Activated naive CD8-positive, alpha-beta T cell (primary cell): Measurements from ENCODE around the gene ZNF689.

ENCODE experiments used
- H3K27ac Mint-ChIP-seq: one replicate; pipeline ENCODE4 v1.8.0; 2021; ENCODE audit warnings: mixed read lengths
- H3K27me3 Mint-ChIP-seq: one replicate; pipeline ENCODE4 v1.8.0; 2021; ENCODE audit warnings: mixed read lengths
- H3K36me3 Mint-ChIP-seq: one replicate; pipeline ENCODE4 v1.8.0; 2021; ENCODE audit warnings: mixed read lengths
- H3K4me1 Mint-ChIP-seq: one replicate; pipeline ENCODE4 v1.8.0; 2021; ENCODE audit warnings: low read depth, mixed read lengths
- H3K4me3 Mint-ChIP-seq: one replicate; pipeline ENCODE4 v1.8.0; 2021; ENCODE audit warnings: mild to moderate bottlenecking, mixed read lengths
- H3K9me3 Mint-ChIP-seq: one replicate; pipeline ENCODE4 v1.8.0; 2021; ENCODE audit warnings: low read depth, mixed read lengths

The ZNF689 gene

GRCh38 chr16:30609926-30610839 is at the start of gene ZNF689:
TSS of gene ZNF689 (minus strand) at chr16:30610389. CDS start at chr16:30610041, 348 bp downstream.
- Mint-ChIP-seq H3K4me1 (peaks cover 17% of the 10 kb centered on the region), H3K9me3 (no peaks in the 10 kb centered on the region), H3K27ac (peak within 1 kb of the TSS; percentile 99), H3K36me3 (no peaks in the 10 kb centered on the region), H3K27me3 (no peaks in the 10 kb centered on the region), H3K4me3 (peak within 1 kb of the TSS; percentile 95)

- peak overlapping the region; percentile 97 for H3K4me3 Mint-ChIP-seq
Measured at GRCh38 chr16:30658731-30659506, 48.7 kb upstream of the ZNF689 start.

GRCh38 chr16:30657866-30658730 is 47.9 kb upstream of the ZNF689 start, which contains the start of gene FBRS:
TSS of gene FBRS (plus strand) at chr16:30658431. CDS start at chr16:30659519, 1,088 bp downstream.
- Mint-ChIP-seq H3K27me3 (no peaks in the 10 kb centered on the region), H3K27ac (peak within 1 kb of the TSS; percentile 99), H3K36me3 (peaks cover 17% of the 10 kb centered on the region), H3K4me1 (peaks cover 37% of the 10 kb centered on the region), H3K9me3 (no peaks in the 10 kb centered on the region), H3K4me3 (peak within 1 kb of the TSS; percentile 97)

More at GRCh38 chr16:30658731-30659506, 48.7 kb upstream of the ZNF689 start:
- peaks cover 21% of the 10 kb centered on the region for H3K36me3 Mint-ChIP-seq
- peak overlapping the region; percentile 99 for H3K27ac Mint-ChIP-seq
- peaks cover 44% of the 10 kb centered on the region for H3K4me1 Mint-ChIP-seq
- H3K27me3 Mint-ChIP-seq = no peaks in the 10 kb centered on the region
- H3K9me3 Mint-ChIP-seq = no peaks in the 10 kb centered on the region

DNA sequence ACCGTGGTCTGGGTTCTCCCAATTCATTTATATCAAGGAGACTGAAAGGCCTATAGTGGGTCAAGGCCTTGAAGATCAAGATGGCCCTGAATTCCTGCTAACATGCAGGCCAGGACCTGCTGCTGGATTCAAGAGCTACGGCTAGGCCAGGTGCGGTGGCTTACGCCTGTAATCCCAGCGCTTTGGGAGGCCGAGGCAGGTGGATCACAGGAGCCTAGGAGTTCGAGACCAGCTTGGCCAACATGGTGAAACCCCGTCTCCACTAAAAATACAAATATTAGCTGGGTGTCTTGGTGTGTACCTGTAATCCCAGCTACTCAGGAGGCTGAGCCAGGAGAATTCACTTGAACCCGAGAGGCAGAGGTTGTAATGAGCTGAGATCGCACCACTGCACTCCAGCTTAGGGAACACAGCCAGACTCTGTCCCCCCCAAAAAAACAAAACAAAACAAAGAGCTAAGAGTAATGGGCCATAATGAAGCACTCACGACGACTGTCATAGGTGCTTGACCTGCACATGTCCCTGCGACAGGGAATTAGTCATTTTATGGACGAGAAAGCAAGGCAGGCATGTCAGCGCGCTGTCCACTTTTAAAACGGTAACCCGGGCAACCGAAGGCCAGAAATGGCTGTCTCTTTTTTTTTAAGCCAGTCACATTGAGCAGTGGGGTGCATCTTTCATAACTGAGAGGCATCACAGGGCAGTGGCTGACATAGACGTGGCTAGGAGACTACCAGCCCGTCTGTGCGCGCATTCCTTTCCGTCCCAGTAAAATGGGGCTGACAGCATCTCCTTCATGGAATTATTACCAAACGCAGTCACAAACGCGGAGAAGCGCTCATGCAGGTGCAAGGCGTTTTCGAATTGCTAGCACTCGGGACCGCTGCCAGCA is 47.0 kb upstream of the ZNF689 start:
- Mint-ChIP-seq H3K27ac (peak overlapping the region; percentile 93), H3K9me3 (no peaks in the 10 kb centered on the region), H3K4me3 (peak overlapping the region; percentile 87)

GRCh38 chr16:30656388-30656787 is 46.2 kb upstream of the ZNF689 start:
- Mint-ChIP-seq H3K9me3 (no peaks in the 10 kb centered on the region), H3K27ac (peak overlapping the region; percentile 30), H3K27me3 (no peaks in the 10 kb centered on the region), H3K4me1 (peaks cover 35% of the 10 kb centered on the region), H3K4me3 (peak overlapping the region; percentile 44), H3K36me3 (peaks cover 10% of the 10 kb centered on the region)

More for the DNA sequence above, 47.0 kb upstream of the ZNF689 start:
- peaks cover 39% of the 10 kb centered on the region for H3K4me1 Mint-ChIP-seq
- peaks cover 15% of the 10 kb centered on the region for H3K36me3 Mint-ChIP-seq
- H3K27me3 Mint-ChIP-seq = no peaks in the 10 kb centered on the region

GRCh38 chr16:30655815-30656347 is 45.7 kb upstream of the ZNF689 start:
- H3K4me1 Mint-ChIP-seq = peaks cover 32% of the 10 kb centered on the region
- peak overlapping the region; percentile 30 for H3K27ac Mint-ChIP-seq
- no peaks in the 10 kb centered on the region for H3K27me3 Mint-ChIP-seq
- peaks cover 8% of the 10 kb centered on the region for H3K36me3 Mint-ChIP-seq
- H3K9me3 Mint-ChIP-seq = no peaks in the 10 kb centered on the region
- H3K4me3 Mint-ChIP-seq = no peak overlapping the region

DNA sequence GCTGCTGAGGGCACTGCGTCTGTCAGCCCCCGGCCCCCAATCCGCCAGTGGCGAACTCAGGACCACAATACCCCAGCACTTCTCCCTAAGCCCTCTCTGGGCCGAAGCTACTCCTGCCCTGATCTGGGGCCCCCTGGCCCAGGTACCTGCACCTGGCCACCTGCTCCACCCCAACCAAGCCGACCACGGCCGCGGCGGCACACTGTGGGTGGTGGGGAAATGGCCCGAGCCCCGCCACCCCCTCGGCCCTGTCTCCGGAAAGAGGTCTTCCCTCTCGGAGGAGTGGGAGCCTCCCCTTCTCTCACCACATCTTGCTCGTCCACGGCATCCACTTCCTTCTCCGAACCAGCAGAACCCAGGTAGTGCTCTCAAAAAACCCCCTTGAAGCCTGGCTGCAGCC is 44.7 kb upstream of the ZNF689 start:
- Mint-ChIP-seq H3K27ac (peak overlapping the region; percentile 61), H3K4me1 (peaks cover 36% of the 10 kb centered on the region), H3K4me3 (no peak overlapping the region), H3K27me3 (no peaks in the 10 kb centered on the region), H3K36me3 (peaks cover 4% of the 10 kb centered on the region), H3K9me3 (no peaks in the 10 kb centered on the region)

DNA sequence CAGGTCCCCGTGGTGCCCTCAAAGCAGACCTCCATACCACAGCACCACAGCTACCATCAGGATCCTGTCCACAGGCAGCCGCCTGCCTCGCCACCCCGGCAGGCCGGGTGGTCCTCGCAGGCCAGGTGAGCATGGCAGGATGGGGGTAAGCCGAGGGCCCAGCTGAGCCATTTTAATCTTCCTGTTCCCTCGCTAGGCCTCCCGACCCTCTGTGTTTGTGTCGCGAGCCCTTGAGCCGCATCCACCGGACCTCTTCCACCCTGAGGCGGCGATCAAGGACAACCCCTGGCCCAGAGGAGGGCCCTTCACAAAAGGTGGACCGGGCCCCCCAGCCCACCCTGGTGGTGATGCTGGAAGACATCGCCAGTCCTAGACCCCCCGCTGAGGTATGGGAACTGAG is 42.5 kb upstream of the ZNF689 start:
- Mint-ChIP-seq H3K4me3 (peak overlapping the region; percentile 88), H3K4me1 (peaks cover 37% of the 10 kb centered on the region), H3K36me3 (peaks cover 4% of the 10 kb centered on the region)

DNA sequence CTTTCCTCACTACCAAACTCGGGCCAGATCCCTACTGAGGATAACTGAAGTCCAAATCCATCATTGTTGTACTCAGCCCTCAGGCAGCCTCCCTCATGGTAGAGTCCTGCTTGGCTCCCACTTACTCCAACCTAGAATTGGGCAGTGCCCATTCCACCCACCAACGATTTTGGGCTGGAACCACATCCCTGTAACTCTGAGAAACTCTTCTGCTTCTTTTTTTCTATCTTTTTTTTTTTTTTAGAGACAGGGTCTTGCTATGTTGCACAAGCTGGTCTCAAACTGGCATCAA is 41.8 kb upstream of the ZNF689 start:
- H3K36me3 Mint-ChIP-seq = peaks cover 4% of the 10 kb centered on the region
- peak overlapping the region; percentile 88 for H3K4me3 Mint-ChIP-seq
- H3K9me3 Mint-ChIP-seq = no peaks in the 10 kb centered on the region
- H3K27me3 Mint-ChIP-seq = no peaks in the 10 kb centered on the region
- peaks cover 30% of the 10 kb centered on the region for H3K4me1 Mint-ChIP-seq
- H3K27ac Mint-ChIP-seq = peak overlapping the region; percentile 88

More for the DNA sequence above, 42.5 kb upstream of the ZNF689 start:
- peak overlapping the region; percentile 88 for H3K27ac Mint-ChIP-seq
- no peaks in the 10 kb centered on the region for H3K9me3 Mint-ChIP-seq
- no peaks in the 10 kb centered on the region for H3K27me3 Mint-ChIP-seq

GRCh38 chr16:30651124-30652004 is 41.2 kb upstream of the ZNF689 start:
- H3K4me1 Mint-ChIP-seq = peaks cover 26% of the 10 kb centered on the region
- peaks cover 2% of the 10 kb centered on the region for H3K36me3 Mint-ChIP-seq
- H3K27ac Mint-ChIP-seq = peak overlapping the region; percentile 98
- H3K9me3 Mint-ChIP-seq = no peaks in the 10 kb centered on the region
- H3K27me3 Mint-ChIP-seq = no peaks in the 10 kb centered on the region
- peak overlapping the region; percentile 97 for H3K4me3 Mint-ChIP-seq

GRCh38 chr16:30650369-30651123 is 40.4 kb upstream of the ZNF689 start, which contains the start of gene PRR14:
TSS of gene PRR14 (plus strand) at chr16:30650960. CDS start at chr16:30651646, 686 bp downstream.
- Mint-ChIP-seq H3K36me3 (no peaks in the 10 kb centered on the region), H3K27me3 (no peaks in the 10 kb centered on the region), H3K4me3 (peak within 1 kb of the TSS; percentile 97), H3K9me3 (no peaks in the 10 kb centered on the region), H3K27ac (peak within 1 kb of the TSS; percentile 98), H3K4me1 (peaks cover 23% of the 10 kb centered on the region)

GRCh38 chr16:30649725-30650368 is 39.7 kb upstream of the ZNF689 start:
- H3K9me3 Mint-ChIP-seq = no peaks in the 10 kb centered on the region
- H3K27me3 Mint-ChIP-seq = no peaks in the 10 kb centered on the region
- H3K36me3 Mint-ChIP-seq = no peaks in the 10 kb centered on the region
- peaks cover 23% of the 10 kb centered on the region for H3K4me1 Mint-ChIP-seq
- peak overlapping the region; percentile 97 for H3K4me3 Mint-ChIP-seq
- peak overlapping the region; percentile 98 for H3K27ac Mint-ChIP-seq
